H9 (cell line): ENCODE data around the gene CCDC149. TPM values are rescaled to one million over a fixed set of nuclear protein-coding genes. Genes with fewer than 3 reads are reported as not detected.

Experiments
- DNase-seq: peaks from one replicate; pipeline ENCODE4 v3.0.0-alpha.2; 2017
- H2AFZ ChIP-seq: one replicate; pipeline ENCODE4 v1.6.1; 2013; ENCODE audit warnings: mild to moderate bottlenecking, low read length, control low read depth, moderate library complexity
- H2AK5ac ChIP-seq: 2 replicates; pipeline ENCODE4 v1.6.1; 2013; ENCODE audit warnings: low read length, control low read depth, mixed read lengths; ENCODE audit not compliant: insufficient read length
- H2BK120ac ChIP-seq: one replicate; pipeline ENCODE4 v1.6.1; 2013; ENCODE audit warnings: low read depth, mild to moderate bottlenecking, low read length, control low read depth, inconsistent platforms; ENCODE audit not compliant: poor library complexity, severe bottlenecking
- H2BK12ac ChIP-seq: 2 replicates; pipeline ENCODE4 v1.6.1; 2013; ENCODE audit warnings: low read length, control low read depth, mixed read lengths, low read depth; ENCODE audit not compliant: insufficient read length
- H2BK15ac ChIP-seq: 2 replicates; pipeline ENCODE4 v1.6.1; 2013; ENCODE audit warnings: low read depth, low read length, control low read depth
- H2BK20ac ChIP-seq: one replicate; pipeline ENCODE4 v1.6.1; 2013; ENCODE audit warnings: low read depth, mild to moderate bottlenecking, low read length, control low read depth, inconsistent platforms; ENCODE audit not compliant: poor library complexity, severe bottlenecking
- H2BK5ac ChIP-seq: 2 replicates; pipeline ENCODE4 v1.6.1; 2013; ENCODE audit warnings: low read length, control low read depth, mixed read lengths; ENCODE audit not compliant: insufficient read length
- H3K14ac ChIP-seq: 2 replicates; pipeline ENCODE4 v1.6.1; 2013; ENCODE audit warnings: low read length, control low read depth; ENCODE audit not compliant: insufficient read depth
- H3K18ac ChIP-seq: 2 replicates; pipeline ENCODE4 v1.6.1; 2013; ENCODE audit warnings: low read depth, mild to moderate bottlenecking, mixed read lengths, low read length, control low read depth; ENCODE audit not compliant: insufficient read length
- H3K23ac ChIP-seq: 2 replicates; pipeline ENCODE4 v1.6.1; 2013; ENCODE audit warnings: low read length, control low read depth, mixed read lengths, low read depth; ENCODE audit not compliant: insufficient read length
- H3K23me2 ChIP-seq: 2 replicates; pipeline ENCODE4 v1.6.1; 2013; ENCODE audit warnings: low read depth, mild to moderate bottlenecking, mixed read lengths, low read length, control low read depth; ENCODE audit not compliant: insufficient read length, poor library complexity, severe bottlenecking
- H3K27ac ChIP-seq: 2 replicates; pipeline ENCODE4 v1.5.1; 2013; ENCODE audit warnings: low read length, control low read depth, mixed read lengths, low read depth; ENCODE audit not compliant: insufficient read length
- H3K27me3 ChIP-seq: 2 replicates; pipeline ENCODE4 v1.6.1; 2013; ENCODE audit warnings: low read length, control low read depth, inconsistent platforms; ENCODE audit not compliant: insufficient read depth
- H3K4ac ChIP-seq: 2 replicates; pipeline ENCODE4 v1.6.1; 2013; ENCODE audit warnings: low read depth, mild to moderate bottlenecking, control low read depth, inconsistent platforms, low read length, moderate library complexity
- H3K4me1 ChIP-seq: 2 replicates; pipeline ENCODE4 v1.6.1; 2013; ENCODE audit warnings: low read length, control low read depth, inconsistent platforms; ENCODE audit not compliant: insufficient read depth
- H3K4me2 ChIP-seq: 2 replicates; pipeline ENCODE4 v1.6.1; 2013; ENCODE audit warnings: low read length, control low read depth, mixed read lengths; ENCODE audit not compliant: insufficient read length, insufficient read depth
- H3K56ac ChIP-seq: 2 replicates; pipeline ENCODE4 v1.6.1; 2013; ENCODE audit warnings: low read depth, mild to moderate bottlenecking, mixed read lengths, low read length, control low read depth; ENCODE audit not compliant: insufficient read length
- H3K79me1 ChIP-seq: 2 replicates; pipeline ENCODE4 v1.6.1; 2013; ENCODE audit warnings: low read depth, mild to moderate bottlenecking, moderate library complexity, low read length, control low read depth, inconsistent platforms; ENCODE audit not compliant: insufficient read depth, poor library complexity, severe bottlenecking
- H3K79me2 ChIP-seq: 2 replicates; pipeline ENCODE4 v1.6.1; 2013; ENCODE audit warnings: low read length, control low read depth, inconsistent platforms; ENCODE audit not compliant: insufficient read depth
- H3K9ac ChIP-seq: 2 replicates; pipeline ENCODE4 v1.6.1; 2013; ENCODE audit warnings: low read length, control low read depth, mixed read lengths; ENCODE audit not compliant: insufficient read length; ENCODE audit errors: extremely low read depth
- H3K9me3 ChIP-seq: one replicate; pipeline ENCODE4 v1.6.1; 2013; ENCODE audit warnings: low read depth, low read length, inconsistent platforms; ENCODE audit not compliant: control insufficient read depth
- H3T11ph ChIP-seq: one replicate; pipeline ENCODE4 v1.6.1; 2013; ENCODE audit warnings: mild to moderate bottlenecking, low read length, control low read depth, inconsistent platforms
- H4K20me1 ChIP-seq: one replicate; pipeline ENCODE4 v1.6.1; 2013; ENCODE audit not compliant: control insufficient read depth, insufficient read length, insufficient read depth
- H4K5ac ChIP-seq: 2 replicates; pipeline ENCODE4 v1.6.1; 2013; ENCODE audit warnings: low read depth, mild to moderate bottlenecking, mixed read lengths, low read length, control low read depth; ENCODE audit not compliant: insufficient read length
- H4K8ac ChIP-seq: replicated peaks from 2 replicates; pipeline ENCODE4 v1.6.1; 2013; ENCODE audit warnings: low read length, control low read depth, mixed read lengths, low read depth; ENCODE audit not compliant: insufficient read length
- H4K91ac ChIP-seq: 2 replicates; pipeline ENCODE4 v1.6.1; 2013; ENCODE audit warnings: low read depth, mild to moderate bottlenecking, moderate library complexity, mixed read lengths, low read length, control low read depth; ENCODE audit not compliant: insufficient read length
- H3K27ac Mint-ChIP-seq, 3 experiments: 2 replicates in 2 of 3; 3 replicates in 1 of 3; pipeline ENCODE4 v1.8.0; 2020 to 2021; ENCODE audit warnings: mixed read lengths in 3 of 3, mild to moderate bottlenecking in 1 of 3, moderate library complexity in 1 of 3
- H3K27me3 Mint-ChIP-seq: 2 replicates; pipeline ENCODE4 v1.8.0; 2021; ENCODE audit warnings: low read depth, mild to moderate bottlenecking, moderate library complexity, mixed read lengths
- H3K36me3 Mint-ChIP-seq, 3 experiments: 2 replicates in 2 of 3; 3 replicates in 1 of 3; pipeline ENCODE4 v1.8.0; 2020 to 2021; ENCODE audit warnings: low read depth in 3 of 3, mixed read lengths in 3 of 3; ENCODE audit not compliant: insufficient read depth in 1 of 3
- H3K4me1 Mint-ChIP-seq, 2 experiments: 2 replicates each; pipeline ENCODE4 v1.8.0; 2020; ENCODE audit warnings: mixed read lengths in 2 of 2
- H3K4me3 Mint-ChIP-seq, 2 experiments: 2 replicates in 1 of 2; 3 replicates in 1 of 2; pipeline ENCODE4 v1.8.0; 2020 to 2021; ENCODE audit warnings: mild to moderate bottlenecking in 2 of 2, mixed read lengths in 2 of 2, moderate library complexity in 1 of 2
- H3K9me3 Mint-ChIP-seq, 2 experiments: 2 replicates in 1 of 2; 3 replicates in 1 of 2; pipeline ENCODE4 v1.8.0; 2020; ENCODE audit warnings: mild to moderate bottlenecking in 2 of 2, mixed read lengths in 2 of 2, moderate library complexity in 1 of 2
- CTCF ChIP-seq: fragments of 200-600 bp; sonication (generic); conservative IDR thresholded peaks from 3 replicates; pipeline ENCODE4 v1.8.0; 2021; ENCODE audit warnings: antibody characterized with exemption, mild to moderate bottlenecking
- WGBS: extraction: QIAGEN DNeasy Blood & Tissue Kit; methylation state at CpG from one replicate; pipeline ENCODE4 v1.1.7; 2013; ENCODE audit warnings: missing lambda C conversion rate, low lambda C conversion rate, mixed read lengths; ENCODE audit not compliant: insufficient read length; ENCODE audit errors: extremely low coverage; 5-methylcytosine and 5-hydroxymethylcytosine counted together
- total RNA-seq: library from RNA; stranded (reverse); gene quantifications from 2 replicates; pipeline ENCODE4 v1.2.1, GENCODE V29; 2021

Gene CCDC149
- total RNA-seq, 1 experiment from 2014 or later: 4.5 TPM

GRCh38 chr4:24824720-24825119 is 88.1 kb downstream of the CCDC149 start:
- H2AFZ ChIP-seq: no peak overlapping the region
- H3K36me3 Mint-ChIP-seq: 0 out of 7 replicates have a peak, but pooled peaks cover 0 to under 1% (median 0%) of the 10 kb centered on the region in 3 experiments

More at GRCh38 chr4:24824720-24825119, 88.1 kb downstream of the CCDC149 start:
- Histone ChIP-seq H4K5ac (no peak overlapping the region), H3K23me2 (no peaks in the 10 kb centered on the region), H3T11ph (no peak overlapping the region), H4K91ac (no peak overlapping the region), H3K56ac (no peak overlapping the region), H3K4ac (no peak overlapping the region), H3K18ac (no peak overlapping the region), H3K4me2 (no peak overlapping the region), H2BK15ac (no peak overlapping the region), H3K9me3 (no peaks in the 10 kb centered on the region), H3K27me3 (no peaks in the 10 kb centered on the region), H3K79me2 (no peaks in the 10 kb centered on the region), H2BK20ac (no peak overlapping the region), H4K8ac (no peak overlapping the region), H3K14ac (no peak overlapping the region), H3K23ac (no peak overlapping the region), H3K79me1 (no peaks in the 10 kb centered on the region), H4K20me1 (no peaks in the 10 kb centered on the region), H3K4me1 (no peaks in the 10 kb centered on the region), H2BK120ac (no peak overlapping the region), H3K27ac (no peak overlapping the region), H2AK5ac (no peak overlapping the region), H3K9ac (no peak overlapping the region), H2BK5ac (no peak overlapping the region), H2BK12ac (no peak overlapping the region)
- H3K9me3 Mint-ChIP-seq: no peaks in the 10 kb centered on the region
- WGBS: no CpG with 5 or more reads among the region's 7 CpGs
- no peak overlapping the region for H3K4me3 Mint-ChIP-seq
- H3K27me3 Mint-ChIP-seq: peaks cover 2% of the 10 kb centered on the region; the same call in 1 of the 2 replicates
- DNase-seq: no peak
- no peak for TF ChIP-seq CTCF
- H3K27ac Mint-ChIP-seq: no peak overlapping the region
- peaks cover 0 to 2% of the 10 kb centered on the region in 2 experiments; a peak in 1 of 4 replicates for H3K4me1 Mint-ChIP-seq
